ENCODE measurements around the gene KIAA0232. TPM values are rescaled to one million over a fixed set of nuclear protein-coding genes. Genes with fewer than 3 reads are reported as not detected.

KIAA0232 gene
- total RNA-seq, 1 experiment from 2014 or later, result 28.5 TPM

- H2AFZ ChIP-seq (ENCODE audit: low read length), result no peak overlapping the region
- H3K4me3 Mint-ChIP-seq, result no peak overlapping the region
Measured at GRCh38 chr4:6900956-6901355, 118.4 kb downstream of the KIAA0232 start.

More at GRCh38 chr4:6900956-6901355, 118.4 kb downstream of the KIAA0232 start:
- H3K56ac ChIP-seq (ENCODE audit: insufficient read length, low read depth, low read length), result no peak overlapping the region
- no peak overlapping the region for H3K18ac ChIP-seq (ENCODE audit: insufficient read length, low read depth, low read length)
- no peak overlapping the region for H4K91ac ChIP-seq (ENCODE audit: insufficient read length, low read depth, low read length)
- H3K79me1 ChIP-seq (ENCODE audit: insufficient read depth, low read depth, low read length, poor library complexity, severe bottlenecking), result no peaks in the 10 kb centered on the region
- peaks cover 5 to 10% of the 10 kb centered on the region in 2 experiments for H3K4me1 Mint-ChIP-seq
- H3K9me3 ChIP-seq (ENCODE audit: control insufficient read depth, low read depth, low read length), result no peaks in the 10 kb centered on the region
- H4K5ac ChIP-seq (ENCODE audit: insufficient read length, low read depth, low read length), result no peak overlapping the region
- peaks cover 10% of the 10 kb centered on the region for H3K27me3 Mint-ChIP-seq (ENCODE audit: low read depth)
- no peak overlapping the region for H2AK5ac ChIP-seq (ENCODE audit: insufficient read length, low read length)
- no peak overlapping the region for H3K27ac Mint-ChIP-seq
- H2BK15ac ChIP-seq (ENCODE audit: low read depth, low read length), result no peak overlapping the region
- H3T11ph ChIP-seq (ENCODE audit: low read length), result no peak overlapping the region
- H3K14ac ChIP-seq (ENCODE audit: insufficient read depth, low read length), result no peak overlapping the region
- no peak overlapping the region for H3K4me2 ChIP-seq (ENCODE audit: insufficient read depth, insufficient read length, low read length)
- no peak overlapping the region for H3K23ac ChIP-seq (ENCODE audit: insufficient read length, low read depth, low read length)
- H3K36me3 Mint-ChIP-seq (ENCODE audit: insufficient read depth in 1 of 3, low read depth in 3 of 3), result no peaks in the 10 kb centered on the region
- H2BK120ac ChIP-seq (ENCODE audit: low read depth, low read length, poor library complexity, severe bottlenecking), result no peak overlapping the region
- H4K8ac ChIP-seq (replicated peaks; ENCODE audit: insufficient read length, low read depth, low read length), result no peak overlapping the region
- WGBS (ENCODE audit: extremely low coverage, insufficient read length, low lambda C conversion rate), result no CpG with 5 or more reads among the region's 12 CpGs
- DNase-seq, result no peak
- no peaks in the 10 kb centered on the region for H3K27me3 ChIP-seq (ENCODE audit: insufficient read depth, low read length)
- no peak overlapping the region for H2BK12ac ChIP-seq (ENCODE audit: insufficient read length, low read depth, low read length)
- H3K9me3 Mint-ChIP-seq, result no peaks in the 10 kb centered on the region
- H3K4me1 ChIP-seq (ENCODE audit: insufficient read depth, low read length), result no peaks in the 10 kb centered on the region
- H2BK5ac ChIP-seq (ENCODE audit: insufficient read length, low read length), result no peak overlapping the region
- H3K27ac ChIP-seq (ENCODE audit: insufficient read length, low read depth, low read length), result no peak overlapping the region
- no peak overlapping the region for H3K4ac ChIP-seq (ENCODE audit: low read depth, low read length)
- H4K20me1 ChIP-seq (ENCODE audit: control insufficient read depth, insufficient read depth, insufficient read length), result no peaks in the 10 kb centered on the region
- no peak for TF ChIP-seq CTCF (conservative IDR thresholded peaks at IDR 0.05)
- no peak overlapping the region for H3K9ac ChIP-seq (ENCODE audit: extremely low read depth, insufficient read length, low read length)
- H3K79me2 ChIP-seq (ENCODE audit: insufficient read depth, low read length), result no peaks in the 10 kb centered on the region
- no peaks in the 10 kb centered on the region for H3K23me2 ChIP-seq (ENCODE audit: insufficient read length, low read depth, low read length, poor library complexity, severe bottlenecking)
- no peak overlapping the region for H2BK20ac ChIP-seq (ENCODE audit: low read depth, low read length, poor library complexity, severe bottlenecking)

Measured in H9 (cell line).